Measurements from ENCODE around the gene DEPP1. TPM values are rescaled to one million over a fixed set of nuclear protein-coding genes. Genes with fewer than 3 reads are reported as not detected.

The DEPP1 gene
- total and polyA plus RNA-seq, 4 donors: 10.7 to 79.3 (median 33.5) TPM

GRCh38 chr10:44981172-44982113, 2.8 kb upstream of the DEPP1 start:
- Histone ChIP-seq H3K27ac (ENCODE audit: low read depth in 1 of 2, low read length in 2 of 2) (peak overlapping the region; percentile 91 to 94), H3K4me1 (ENCODE audit: control insufficient read depth in 4 of 4, insufficient read depth in 4 of 4, low read length in 3 of 4) (peaks cover 30 to 48% (median 40%) of the 10 kb centered on the region in 4 donors), H3K27me3 (ENCODE audit: control insufficient read depth in 4 of 4, insufficient read depth in 4 of 4, low read length in 3 of 4) (no peaks in the 10 kb centered on the region), H3K9ac (ENCODE audit: low read depth in 1 of 2, low read length in 2 of 2) (peak overlapping the region; percentile 0 to 51), H3K36me3 (ENCODE audit: control insufficient read depth in 4 of 4, insufficient read depth in 3 of 4, low read depth in 1 of 4, low read length in 3 of 4) (peaks cover 0 to 5% (median under 1%) of the 10 kb centered on the region in 4 donors), H3K9me3 (ENCODE audit: control insufficient read depth in 4 of 4, low read length in 3 of 4) (no peaks in the 10 kb centered on the region), H3K4me3 (ENCODE audit: low read depth in 1 of 3, low read length in 3 of 3) (no peak overlapping the region)
- DNase-seq (ENCODE audit: low spot score): no peak
- TF ChIP-seq CTCF (IDR thresholded peaks at IDR 0.05; ENCODE audit: low read depth, low read length, missing input control) (no peak), NR2F2 (IDR thresholded peaks at IDR 0.05) (no peak), FOXA2 (IDR thresholded peaks at IDR 0.05) (no peak), ZBTB33 (IDR thresholded peaks at IDR 0.05) (no peak), RAD21 (IDR thresholded peaks at IDR 0.05) (no peak), SP1 (IDR thresholded peaks at IDR 0.05) (no peak), HNF4G (IDR thresholded peaks at IDR 0.05) (no peak), YY1 (IDR thresholded peaks at IDR 0.05) (peak; percentile 50), GABPA (IDR thresholded peaks at IDR 0.05 in 1 of 2, conservative IDR thresholded peaks at IDR 0.05 in 1 of 2) (no peak), TAF1 (conservative IDR thresholded peaks at IDR 0.05) (peak; percentile 0), JUND (IDR thresholded peaks at IDR 0.05) (peak in 1 of 2 donors; percentile 59), HNF4A (conservative IDR thresholded peaks at IDR 0.05) (no peak), MAX (IDR thresholded peaks at IDR 0.05) (no peak), RXRA (IDR thresholded peaks at IDR 0.05) (peak in 1 of 2 donors; percentile 62), FOXA1 (IDR thresholded peaks at IDR 0.05) (no peak), ATF3 (IDR thresholded peaks at IDR 0.05) (no peak), EGR1 (IDR thresholded peaks at IDR 0.05; ENCODE audit: low read depth in 2 of 2) (no peak)
- TF ChIP-seq, protein P1, sequence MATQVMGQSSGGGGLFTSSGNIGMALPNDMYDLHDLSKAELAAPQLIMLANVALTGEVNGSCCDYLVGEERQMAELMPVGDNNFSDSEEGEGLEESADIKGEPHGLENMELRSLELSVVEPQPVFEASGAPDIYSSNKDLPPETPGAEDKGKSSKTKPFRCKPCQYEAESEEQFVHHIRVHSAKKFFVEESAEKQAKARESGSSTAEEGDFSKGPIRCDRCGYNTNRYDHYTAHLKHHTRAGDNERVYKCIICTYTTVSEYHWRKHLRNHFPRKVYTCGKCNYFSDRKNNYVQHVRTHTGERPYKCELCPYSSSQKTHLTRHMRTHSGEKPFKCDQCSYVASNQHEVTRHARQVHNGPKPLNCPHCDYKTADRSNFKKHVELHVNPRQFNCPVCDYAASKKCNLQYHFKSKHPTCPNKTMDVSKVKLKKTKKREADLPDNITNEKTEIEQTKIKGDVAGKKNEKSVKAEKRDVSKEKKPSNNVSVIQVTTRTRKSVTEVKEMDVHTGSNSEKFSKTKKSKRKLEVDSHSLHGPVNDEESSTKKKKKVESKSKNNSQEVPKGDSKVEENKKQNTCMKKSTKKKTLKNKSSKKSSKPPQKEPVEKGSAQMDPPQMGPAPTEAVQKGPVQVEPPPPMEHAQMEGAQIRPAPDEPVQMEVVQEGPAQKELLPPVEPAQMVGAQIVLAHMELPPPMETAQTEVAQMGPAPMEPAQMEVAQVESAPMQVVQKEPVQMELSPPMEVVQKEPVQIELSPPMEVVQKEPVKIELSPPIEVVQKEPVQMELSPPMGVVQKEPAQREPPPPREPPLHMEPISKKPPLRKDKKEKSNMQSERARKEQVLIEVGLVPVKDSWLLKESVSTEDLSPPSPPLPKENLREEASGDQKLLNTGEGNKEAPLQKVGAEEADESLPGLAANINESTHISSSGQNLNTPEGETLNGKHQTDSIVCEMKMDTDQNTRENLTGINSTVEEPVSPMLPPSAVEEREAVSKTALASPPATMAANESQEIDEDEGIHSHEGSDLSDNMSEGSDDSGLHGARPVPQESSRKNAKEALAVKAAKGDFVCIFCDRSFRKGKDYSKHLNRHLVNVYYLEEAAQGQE (IDR thresholded peaks at IDR 0.05): no peak
- 50% methylated on average over 11 of the region's 11 CpGs for WGBS
